ENCODE results near the gene TREH.

TREH gene

DNA sequence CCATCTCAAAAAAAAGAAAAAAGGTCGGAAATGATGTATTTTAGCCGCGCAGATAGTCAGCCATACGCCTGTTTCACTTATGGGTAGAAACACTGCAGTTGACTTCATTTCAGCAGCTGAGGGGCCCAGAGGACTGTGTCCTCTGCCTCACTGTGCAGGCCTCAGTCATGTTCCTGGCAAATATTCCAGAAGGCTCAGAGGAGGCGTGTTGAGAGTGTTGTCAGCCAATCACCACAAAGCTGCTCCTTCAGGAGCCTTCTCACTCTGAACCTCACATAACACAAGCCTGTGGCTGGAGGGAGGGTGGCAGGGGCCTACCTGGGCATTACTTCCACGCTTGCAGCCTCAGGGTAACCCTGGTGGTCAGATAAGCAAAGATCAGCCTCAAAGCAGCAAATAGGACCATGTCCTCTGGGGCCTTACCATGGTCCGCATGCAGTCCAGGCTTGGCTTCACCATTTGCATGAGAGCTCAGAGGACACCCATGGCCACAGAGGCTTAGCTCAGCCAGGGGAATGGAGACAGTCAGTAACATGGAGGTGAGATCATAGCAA lies 17.3 kb upstream of the TREH start:
- H3K27me3 ChIP-seq (replicated peaks; ENCODE audit: insufficient read depth, low read length), result no peaks in the 10 kb centered on the region
- H3K4me1 ChIP-seq (ENCODE audit: low read length), result peaks cover 57% of the 10 kb centered on the region
- 0 out of 2 replicates have a peak overlapping the region, but pooled peaks have one; percentile 9 for H3K4me3 ChIP-seq (ENCODE audit: low read length)
- DNase-seq, result peak; percentile 33
- no peaks in the 10 kb centered on the region for H4K20me1 ChIP-seq (ENCODE audit: insufficient read depth, low read length)
- H3K9ac ChIP-seq (ENCODE audit: low read length), result peak overlapping the region; percentile 20; the same call in 1 of the 2 replicates
- peak overlapping the region; percentile 42 for H3K4me2 ChIP-seq (ENCODE audit: low read depth, low read length)
- peak overlapping the region; percentile 57 for H2AFZ ChIP-seq (ENCODE audit: low read length)
- H3K79me2 ChIP-seq (ENCODE audit: low read length), result no peaks in the 10 kb centered on the region
- H3F3A ChIP-seq (ENCODE audit: insufficient read depth, low read length), result peaks cover 51% of the 10 kb centered on the region
- no peaks in the 10 kb centered on the region for H3K9me2 ChIP-seq (replicated peaks; ENCODE audit: insufficient read depth, low read length)
- no peaks in the 10 kb centered on the region for H3K36me3 ChIP-seq (replicated peaks; ENCODE audit: insufficient read depth, low read length)
- H3K9me3 ChIP-seq (replicated peaks; ENCODE audit: insufficient read depth, low read length), result no peaks in the 10 kb centered on the region
- peak overlapping the region; percentile 85 for H3K27ac ChIP-seq (ENCODE audit: low read length)
- no peak for TF ChIP-seq EZH2 (optimal IDR thresholded peaks at IDR 0.05; ENCODE audit: low read depth, low read length)
- peak; percentile 14; the same call in 1 of the 2 replicates for TF ChIP-seq CTCF (IDR thresholded peaks at IDR 0.05; ENCODE audit: low read length)
- TF ChIP-seq EZH2phosphoT487 (IDR thresholded peaks at IDR 0.05; ENCODE audit: low read length), result no peak

GRCh38 chr11:118694771-118695170 lies 15.3 kb upstream of the TREH start:
- Histone ChIP-seq H3K79me2 (ENCODE audit: low read length) (no peaks in the 10 kb centered on the region), H4K20me1 (ENCODE audit: insufficient read depth, low read length) (no peaks in the 10 kb centered on the region), H3K36me3 (replicated peaks; ENCODE audit: insufficient read depth, low read length) (no peaks in the 10 kb centered on the region), H2AFZ (ENCODE audit: low read length) (no peak overlapping the region), H3F3A (ENCODE audit: insufficient read depth, low read length) (peaks cover 58% of the 10 kb centered on the region), H3K9me3 (replicated peaks; ENCODE audit: insufficient read depth, low read length) (no peaks in the 10 kb centered on the region), H3K9me2 (replicated peaks; ENCODE audit: insufficient read depth, low read length) (no peaks in the 10 kb centered on the region), H3K4me2 (ENCODE audit: low read depth, low read length) (no peak overlapping the region; the same call in 1 of the 2 replicates), H3K27me3 (replicated peaks; ENCODE audit: insufficient read depth, low read length) (no peaks in the 10 kb centered on the region), H3K27ac (ENCODE audit: low read length) (peak overlapping the region; percentile 85; the same call in 1 of the 2 replicates), H3K4me3 (ENCODE audit: low read length) (no peak overlapping the region), H3K9ac (ENCODE audit: low read length) (no peak overlapping the region), H3K4me1 (ENCODE audit: low read length) (peaks cover 65% of the 10 kb centered on the region)
- no peak for TF ChIP-seq EZH2phosphoT487 (IDR thresholded peaks at IDR 0.05; ENCODE audit: low read length)
- TF ChIP-seq CTCF (IDR thresholded peaks at IDR 0.05; ENCODE audit: low read length), result no peak
- TF ChIP-seq EZH2 (optimal IDR thresholded peaks at IDR 0.05; ENCODE audit: low read depth, low read length), result no peak
- DNase-seq, result no peak

DNA sequence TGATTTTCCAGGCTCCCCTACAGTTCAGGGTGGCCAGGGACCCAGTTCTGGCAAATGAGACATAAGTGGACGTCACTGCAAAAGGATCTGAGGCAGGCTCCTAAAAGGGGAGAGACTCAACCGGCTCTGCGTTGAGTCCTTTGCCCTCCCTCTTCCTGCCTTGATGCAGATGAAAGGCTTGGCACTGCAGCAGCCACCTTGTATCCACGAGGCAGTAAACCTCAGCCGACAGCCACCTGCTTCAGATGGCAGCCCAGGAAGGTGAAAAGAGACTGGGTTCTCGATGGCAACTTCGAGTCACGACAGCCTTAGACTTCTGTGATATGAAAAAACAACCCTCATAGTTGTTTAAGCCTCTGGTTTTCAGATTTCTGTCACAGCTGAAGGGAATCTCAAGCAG lies 14.7 kb upstream of the TREH start:
- no peak overlapping the region for H3K9ac ChIP-seq (ENCODE audit: low read length)
- H3K4me2 ChIP-seq (ENCODE audit: low read depth, low read length), result no peak overlapping the region
- H2AFZ ChIP-seq (ENCODE audit: low read length), result no peak overlapping the region
- H3K4me3 ChIP-seq (ENCODE audit: low read length), result no peak overlapping the region
- H3F3A ChIP-seq (ENCODE audit: insufficient read depth, low read length), result peaks cover 58% of the 10 kb centered on the region
- no peaks in the 10 kb centered on the region for H3K9me3 ChIP-seq (replicated peaks; ENCODE audit: insufficient read depth, low read length)
- H3K4me1 ChIP-seq (ENCODE audit: low read length), result peaks cover 65% of the 10 kb centered on the region
- no peaks in the 10 kb centered on the region for H4K20me1 ChIP-seq (ENCODE audit: insufficient read depth, low read length)
- H3K27me3 ChIP-seq (replicated peaks; ENCODE audit: insufficient read depth, low read length), result no peaks in the 10 kb centered on the region
- H3K36me3 ChIP-seq (replicated peaks; ENCODE audit: insufficient read depth, low read length), result no peaks in the 10 kb centered on the region
- H3K27ac ChIP-seq (ENCODE audit: low read length), result no peak overlapping the region
- H3K9me2 ChIP-seq (replicated peaks; ENCODE audit: insufficient read depth, low read length), result no peaks in the 10 kb centered on the region
- no peaks in the 10 kb centered on the region for H3K79me2 ChIP-seq (ENCODE audit: low read length)
- TF ChIP-seq CTCF (IDR thresholded peaks at IDR 0.05; ENCODE audit: low read length), result no peak
- no peak for TF ChIP-seq EZH2 (optimal IDR thresholded peaks at IDR 0.05; ENCODE audit: low read depth, low read length)
- TF ChIP-seq EZH2phosphoT487 (IDR thresholded peaks at IDR 0.05; ENCODE audit: low read length), result no peak
- DNase-seq, result no peak
